Hepatocyte (in vitro differentiated cells): ENCODE data around the gene GRAMD1A. TPM values are rescaled to one million over a fixed set of nuclear protein-coding genes. Genes with fewer than 3 reads are reported as not detected.

ENCODE experiments used
- DNase-seq: peaks from one replicate; pipeline ENCODE4 v3.0.0-alpha.2; 2016; ENCODE audit warnings: low spot score
- H2AFZ ChIP-seq: fragments of 200-600 bp; sonication (generic); 2 replicates; pipeline ENCODE4 v1.6.0; 2016; ENCODE audit warnings: antibody characterized with exemption, mild to moderate bottlenecking
- H3K27ac ChIP-seq: fragments of 200-600 bp; sonication (generic); 2 replicates; pipeline ENCODE4 v1.5.1; 2016; ENCODE audit warnings: mild to moderate bottlenecking
- H3K27me3 ChIP-seq: fragments of 200-600 bp; sonication (generic); 2 replicates; pipeline ENCODE4 v1.6.1; 2016
- H3K36me3 ChIP-seq: fragments of 200-600 bp; sonication (generic); replicated peaks from 2 replicates; pipeline ENCODE4 v1.5.1; 2016; ENCODE audit warnings: low read depth; ENCODE audit not compliant: insufficient read depth
- H3K4me1 ChIP-seq: fragments of 200-600 bp; sonication (generic); 2 replicates; pipeline ENCODE4 v1.5.1; 2016; ENCODE audit warnings: mild to moderate bottlenecking, moderate library complexity; ENCODE audit not compliant: insufficient read depth
- H3K4me2 ChIP-seq: fragments of 200-600 bp; sonication (generic); 2 replicates; pipeline ENCODE4 v1.6.0; 2016
- H3K4me3 ChIP-seq: fragments of 200-600 bp; sonication (generic); 2 replicates; pipeline ENCODE4 v1.5.1; 2016; ENCODE audit warnings: mild to moderate bottlenecking
- H3K79me2 ChIP-seq: fragments of 200-600 bp; sonication (generic); 2 replicates; pipeline ENCODE4 v1.6.0; 2017; ENCODE audit warnings: mild to moderate bottlenecking
- H3K9me2 ChIP-seq: fragments of 200-600 bp; sonication (generic); replicated peaks from 2 replicates; pipeline ENCODE4 v1.6.0; 2017; ENCODE audit warnings: mild to moderate bottlenecking; ENCODE audit not compliant: insufficient read depth
- H3K9me3 ChIP-seq: fragments of 200-600 bp; sonication (generic); 2 replicates; pipeline ENCODE4 v1.5.1; 2016; ENCODE audit warnings: low read depth, mild to moderate bottlenecking
- H4K20me1 ChIP-seq: fragments of 200-600 bp; sonication (generic); 2 replicates; pipeline ENCODE4 v1.6.0; 2016; ENCODE audit warnings: mild to moderate bottlenecking; ENCODE audit not compliant: insufficient read depth, poor library complexity, severe bottlenecking
- CTCF ChIP-seq: fragments of 200-600 bp; sonication (generic); IDR thresholded peaks from 2 replicates; pipeline ENCODE4 v1.5.1; 2016; ENCODE audit warnings: antibody characterized with exemption, mild to moderate bottlenecking; ENCODE audit not compliant: poor library complexity
- EZH2 ChIP-seq: fragments of 200-600 bp; sonication (generic); IDR thresholded peaks from 2 replicates; pipeline ENCODE4 v1.6.1; 2016; ENCODE audit warnings: antibody characterized with exemption, mild to moderate bottlenecking, borderline replicate concordance
- EZH2phosphoT487 ChIP-seq: fragments of 200-600 bp; sonication (generic); IDR thresholded peaks from one replicate; pipeline ENCODE4 v1.6.1; 2018; ENCODE audit warnings: antibody characterized with exemption, mild to moderate bottlenecking, low read depth, moderate library complexity; ENCODE audit not compliant: unreplicated experiment, severe bottlenecking
- WGBS: methylation state at CpG from one replicate; pipeline ENCODE4 v1.1.6; 2016; ENCODE audit warnings: low lambda C conversion rate; ENCODE audit errors: missing lambda C conversion rate; 5-methylcytosine and 5-hydroxymethylcytosine counted together
- polyA plus RNA-seq: library from polyadenylated mRNA; unstranded; fragments of >200 nt; fragmentation: Nextera tagmentation; extraction: Ambion mirVana; gene quantifications from 2 replicates; pipeline ENCODE4 v1.2.1, GENCODE V29; 2016
- total RNA-seq: library from RNA; depleted of rRNA; stranded (reverse); fragments of >200 nt; gene quantifications from 2 replicates; pipeline ENCODE4 v1.2.3, GENCODE V29; 2014

The GRAMD1A gene
- total and polyA plus RNA-seq, 2 experiments from 2014 or later, result 34.8 to 92.4 TPM

GRCh38 chr19:34979819-34980640, 20.1 kb upstream of the GRAMD1A start:
- Histone ChIP-seq H3K4me3 (no peak overlapping the region), H3K9me2 (no peaks in the 10 kb centered on the region), H4K20me1 (no peaks in the 10 kb centered on the region), H3K27ac (no peak overlapping the region), H3K79me2 (no peaks in the 10 kb centered on the region), H3K9me3 (no peaks in the 10 kb centered on the region), H3K27me3 (no peaks in the 10 kb centered on the region), H3K4me1 (no peaks in the 10 kb centered on the region), H3K36me3 (no peaks in the 10 kb centered on the region), H2AFZ (no peak overlapping the region), H3K4me2 (no peak overlapping the region)
- no peak for TF ChIP-seq CTCF
- TF ChIP-seq EZH2, result no peak
- no peak for TF ChIP-seq EZH2phosphoT487
- DNase-seq, result no peak
- WGBS, result 84% methylated on average over 12 of the region's 12 CpGs

- H2AFZ ChIP-seq, result no peak overlapping the region
- H3K36me3 ChIP-seq, result no peaks in the 10 kb centered on the region
- TF ChIP-seq EZH2, result no peak
- TF ChIP-seq EZH2phosphoT487, result no peak
- TF ChIP-seq CTCF, result no peak
- no peak for DNase-seq
- no peak overlapping the region for H3K4me2 ChIP-seq
- no peaks in the 10 kb centered on the region for H4K20me1 ChIP-seq
- H3K4me3 ChIP-seq, result no peak overlapping the region
- H3K79me2 ChIP-seq, result no peaks in the 10 kb centered on the region
- no peaks in the 10 kb centered on the region for H3K27me3 ChIP-seq
- H3K9me2 ChIP-seq, result no peaks in the 10 kb centered on the region
- WGBS, result 79% methylated on average over 5 of the region's 5 CpGs
- no peaks in the 10 kb centered on the region for H3K4me1 ChIP-seq
- H3K27ac ChIP-seq, result no peak overlapping the region
- H3K9me3 ChIP-seq, result no peaks in the 10 kb centered on the region
Observed at GRCh38 chr19:34982275-34982674, 17.8 kb upstream of the GRAMD1A start.

- H2AFZ ChIP-seq, result no peak overlapping the region
- no peaks in the 10 kb centered on the region for H3K79me2 ChIP-seq
- TF ChIP-seq EZH2phosphoT487, result no peak
- TF ChIP-seq EZH2, result no peak
- TF ChIP-seq CTCF, result no peak
- DNase-seq, result no peak
- H3K9me3 ChIP-seq, result no peaks in the 10 kb centered on the region
- WGBS, result 94% methylated on average over 4 of the region's 4 CpGs
- no peak overlapping the region for H3K4me2 ChIP-seq
- no peaks in the 10 kb centered on the region for H3K27me3 ChIP-seq
- no peaks in the 10 kb centered on the region for H3K36me3 ChIP-seq
- H3K9me2 ChIP-seq, result no peaks in the 10 kb centered on the region
- H4K20me1 ChIP-seq, result no peaks in the 10 kb centered on the region
- no peak overlapping the region for H3K4me3 ChIP-seq
- H3K27ac ChIP-seq, result no peak overlapping the region
- H3K4me1 ChIP-seq, result no peaks in the 10 kb centered on the region
Observed at GRCh38 chr19:34983786-34984185, 16.3 kb upstream of the GRAMD1A start.
